Uterus (tissue), 4 donors: ENCODE measurements around the gene SORT1. TPM values are rescaled to one million over a fixed set of nuclear protein-coding genes. Genes with fewer than 3 reads are reported as not detected.
A peak's percentile ranks its signal among the peaks of the same experiment; 100 is the strongest.

ENCODE experiments used
- DNase-seq, 2 donors: peaks; one replicate each; pipeline ENCODE4 v3.0.0-alpha.2; 2019 to 2020
- H3K27ac ChIP-seq, 2 donors: fragments of 200-600 bp; sonication (generic); 1 replicate in 1 of 2; 2 replicates in 1 of 2; pipeline ENCODE4 v1.5.1; 2016 to 2018
- H3K27me3 ChIP-seq, 2 donors: fragments of 200-600 bp; sonication (generic); one replicate each; pipeline ENCODE4 v1.5.1; 2018 to 2019; ENCODE audit warnings: control low read depth in 1 of 2
- H3K36me3 ChIP-seq, 2 donors: fragments of 200-600 bp; sonication (generic); one replicate each; pipeline ENCODE4 v1.5.1; 2019; ENCODE audit warnings: control low read depth in 1 of 2
- H3K4me1 ChIP-seq, 2 donors: fragments of 200-600 bp; sonication (generic); one replicate each; pipeline ENCODE4 v1.5.1; 2018 to 2019; ENCODE audit warnings: control low read depth in 1 of 2
- H3K4me3 ChIP-seq, 2 donors: fragments of 200-600 bp; sonication (generic); 1 replicate in 1 of 2; 2 replicates in 1 of 2; pipeline ENCODE4 v1.5.1; 2018 to 2019; ENCODE audit warnings: mild to moderate bottlenecking in 1 of 2
- H3K9me3 ChIP-seq, 2 donors: fragments of 200-600 bp; sonication (generic); one replicate each; pipeline ENCODE4 v1.5.1; 2019; ENCODE audit warnings: control low read depth in 1 of 2
- CTCF ChIP-seq, 4 experiments: fragments of 200-600 bp in 2 of 4; fragments of 450-650 bp in 2 of 4; sonication (generic) in 2 of 4; IDR thresholded peaks; one replicate each; pipeline ENCODE4 v1.5.1; 2016 to 2019; ENCODE audit warnings: antibody characterized with exemption in 4 of 4, mild to moderate bottlenecking in 2 of 4, moderate library complexity in 1 of 4
- POLR2A ChIP-seq, 2 donors: fragments of 450-650 bp; IDR thresholded peaks; one replicate each; pipeline ENCODE4 v1.6.1; 2016; ENCODE audit warnings: antibody characterized with exemption in 2 of 2, mild to moderate bottlenecking in 1 of 2, moderate library complexity in 1 of 2
- intact Hi-C: fragments of 100-400 bp; cut with DNase I; formaldehyde crosslinking; loops from one replicate; pipeline ENCODE4 v1.15.1; 2023; ENCODE audit warnings: low total_unique reads
- total RNA-seq, 4 donors: library from RNA; depleted of rRNA in 3 of 4; stranded (reverse); fragments of >200 nt in 3 of 4; gene quantifications; one replicate each; pipeline versions ENCODE4 v1.1.0 to v1.2.4, GENCODE V29; 2014 to 2023
- donor health status: DM: yes; HTN: yes; CAD: no.

The SORT1 gene
- total RNA-seq, 4 donors from 2014 or later = 20.2 to 43.4 (median 27.9) TPM

DNA sequence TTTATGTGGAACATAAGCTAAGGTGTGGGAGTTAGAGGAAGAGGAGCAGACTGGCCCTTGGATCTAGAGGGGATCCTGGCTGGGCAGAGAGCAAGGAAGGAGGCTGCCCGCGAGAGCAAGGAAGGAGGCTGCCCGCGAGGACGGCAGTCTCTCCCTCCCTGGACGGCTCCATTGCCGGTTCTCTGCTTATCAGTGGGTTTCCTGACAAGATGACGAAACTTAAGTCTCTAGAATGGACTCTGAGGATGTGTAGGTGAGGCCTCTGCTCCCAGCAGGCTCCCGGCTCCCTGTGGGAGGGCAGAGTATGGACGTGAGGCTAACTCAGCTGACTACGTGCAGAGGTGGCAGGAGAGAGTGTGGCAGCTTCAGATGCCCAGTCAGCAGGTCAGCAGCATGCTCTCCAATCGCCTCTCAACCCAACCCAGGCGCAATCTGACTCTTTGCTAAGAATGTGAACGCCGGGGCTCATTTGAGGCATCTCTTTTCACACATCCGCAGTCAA is 97.0 kb downstream of the SORT1 start:
- Histone ChIP-seq H3K27me3 (no peaks in the 10 kb centered on the region), H3K9me3 (no peaks in the 10 kb centered on the region), H3K4me3 (no peak overlapping the region), H3K27ac (no peak overlapping the region), H3K36me3 (no peaks in the 10 kb centered on the region), H3K4me1 (no peaks in the 10 kb centered on the region)
- no peak for DNase-seq
- TF ChIP-seq POLR2A (IDR thresholded peaks at IDR 0.05) (no peak), CTCF (IDR thresholded peaks at IDR 0.05) (no peak)
- intact Hi-C loops = no loop called here

DNA sequence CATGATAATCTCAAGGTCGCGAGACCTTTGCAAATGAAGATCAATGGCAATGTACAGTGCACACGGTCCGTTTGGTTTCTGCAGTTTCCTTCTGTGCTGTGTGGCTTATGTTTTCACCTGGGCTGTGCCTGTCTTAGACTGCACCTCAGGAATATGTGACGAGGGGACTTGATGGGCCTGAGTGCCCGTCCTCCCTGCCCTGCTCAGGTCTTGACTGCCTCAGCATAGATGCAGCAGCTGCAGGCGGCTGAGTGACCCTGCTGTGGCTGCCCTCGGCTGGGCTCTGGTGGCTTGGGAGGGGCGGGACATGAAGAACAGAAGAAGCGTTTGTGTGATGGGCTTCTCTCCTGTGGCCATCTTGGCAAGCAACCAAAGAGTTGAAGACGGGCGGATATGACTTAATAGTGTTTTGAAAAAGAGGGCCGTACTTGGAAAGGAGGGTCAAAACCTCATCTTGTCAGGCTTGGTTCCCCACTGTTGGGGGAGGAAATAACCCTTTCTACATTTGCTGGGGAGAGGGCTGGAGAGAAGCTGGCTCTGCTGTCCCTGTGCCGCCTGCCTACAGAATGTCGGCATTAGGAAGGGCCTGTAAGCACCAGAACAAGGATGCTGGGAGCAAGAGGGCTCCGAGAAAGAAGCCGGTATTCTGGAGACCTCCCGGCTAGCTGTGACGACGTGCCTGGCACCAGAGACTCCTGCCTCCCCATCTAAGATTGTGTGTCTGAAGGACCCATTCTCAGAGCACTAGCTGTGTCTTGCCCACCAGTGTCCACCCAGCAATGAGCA is 98.0 kb downstream of the SORT1 start:
- no peak for DNase-seq
- H3K4me3 ChIP-seq = no peak overlapping the region
- no peak for TF ChIP-seq POLR2A (IDR thresholded peaks at IDR 0.05)
- TF ChIP-seq CTCF (IDR thresholded peaks at IDR 0.05) = no peak
- H3K4me1 ChIP-seq = no peaks in the 10 kb centered on the region
- intact Hi-C loops = no loop called here
- H3K36me3 ChIP-seq = no peaks in the 10 kb centered on the region
- no peaks in the 10 kb centered on the region for H3K27me3 ChIP-seq
- no peak overlapping the region for H3K27ac ChIP-seq
- H3K9me3 ChIP-seq = no peaks in the 10 kb centered on the region

DNA sequence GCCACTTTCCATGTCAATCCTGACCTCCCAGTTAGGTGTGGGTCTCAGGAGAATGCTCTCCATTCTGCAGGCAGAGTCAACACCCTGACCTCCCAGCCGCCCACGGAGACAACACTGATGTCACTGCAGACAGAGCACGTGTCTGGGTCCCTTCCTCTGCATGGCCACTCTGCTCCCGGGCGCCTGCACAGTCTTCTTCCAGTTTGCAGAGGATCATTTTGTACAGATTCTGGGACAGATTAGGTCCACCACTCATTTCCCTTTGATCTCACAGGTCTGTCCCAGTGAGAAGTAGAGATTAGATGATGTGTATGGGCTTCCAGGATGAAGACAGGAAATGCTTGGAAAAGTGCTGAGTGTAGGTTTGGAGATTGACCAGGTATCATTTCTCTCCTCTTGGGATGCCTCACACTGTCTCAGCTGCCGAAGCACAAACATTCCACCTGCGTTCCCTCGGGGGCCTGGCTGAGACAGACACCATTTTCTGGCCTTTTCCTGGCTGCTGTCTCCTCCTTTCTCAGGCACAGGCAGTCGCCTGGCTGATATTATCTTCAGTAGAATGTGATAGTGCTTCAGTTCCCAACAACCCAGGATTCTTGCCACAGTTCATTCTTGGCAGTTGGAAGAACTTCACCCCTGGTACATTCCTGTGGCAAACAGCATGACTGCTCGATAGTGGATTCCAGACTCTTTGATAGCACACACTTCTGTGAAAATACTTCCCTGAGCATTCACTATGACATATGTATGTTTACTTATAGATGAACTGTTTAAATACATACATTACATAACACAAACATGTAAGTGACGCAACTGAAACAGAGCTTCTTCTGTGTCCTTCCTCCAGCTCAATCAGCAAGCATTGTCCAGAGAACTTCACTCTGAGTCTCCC is 98.8 kb downstream of the SORT1 start:
- Histone ChIP-seq H3K4me3 (no peak overlapping the region), H3K27me3 (no peaks in the 10 kb centered on the region), H3K36me3 (no peaks in the 10 kb centered on the region), H3K27ac (peak overlapping the region in 1 of 2 donors; percentile 26), H3K9me3 (no peaks in the 10 kb centered on the region), H3K4me1 (no peaks in the 10 kb centered on the region)
- intact Hi-C loops = no loop called here
- TF ChIP-seq POLR2A (IDR thresholded peaks at IDR 0.05) = no peak
- TF ChIP-seq CTCF (IDR thresholded peaks at IDR 0.05) = no peak
- DNase-seq = no peak

DNA sequence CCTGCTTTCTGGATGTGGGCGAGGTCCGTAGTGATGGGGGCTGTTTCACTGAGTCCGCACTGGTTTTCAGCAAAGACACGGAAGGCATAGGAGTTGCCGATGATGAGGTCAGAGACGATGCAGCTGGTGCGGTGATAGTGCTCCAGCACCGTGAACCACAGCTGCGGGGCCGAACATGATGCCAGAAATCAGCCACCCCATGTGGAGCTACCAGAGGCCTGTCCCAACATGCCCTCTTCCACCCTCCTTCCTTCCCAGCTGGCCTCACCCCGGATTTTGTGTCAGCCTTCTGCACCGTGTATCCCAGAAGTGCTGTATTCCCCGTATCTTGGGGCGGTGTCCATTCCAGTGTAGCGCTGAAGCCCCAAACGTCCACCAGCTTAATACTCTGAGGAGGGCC is 100.9 kb downstream of the SORT1 start:
- Histone ChIP-seq H3K36me3 (no peaks in the 10 kb centered on the region), H3K4me1 (no peaks in the 10 kb centered on the region), H3K27me3 (no peaks in the 10 kb centered on the region), H3K4me3 (no peak overlapping the region), H3K9me3 (no peaks in the 10 kb centered on the region), H3K27ac (no peak overlapping the region)
- no peak for DNase-seq
- TF ChIP-seq POLR2A (IDR thresholded peaks at IDR 0.05) (no peak), CTCF (IDR thresholded peaks at IDR 0.05) (no peak)
- intact Hi-C loops = no loop called here
